ENCODE measurements around the gene NTN3. TPM values are rescaled to one million over a fixed set of nuclear protein-coding genes. Genes with fewer than 3 reads are reported as not detected.
"Not testable (repeated sequence)": the region's sequence is repeated elsewhere in the genome, so short reads cannot be mapped to it uniquely, and the experiment has no call there.

Gene NTN3
- polyA plus RNA-seq, 6 donors from 2014 or later: not detected

- no peaks in the 10 kb centered on the region for H3K9me3 Mint-ChIP-seq
- no peak for DNase-seq
- peaks cover 6 to 24% (median 23%) of the 10 kb centered on the region in 3 donors for H3K27me3 Mint-ChIP-seq
These were observed 2.4 kb downstream of the NTN3 start for GRCh38 chr16:2473446-2473926.

GRCh38 chr16:2473999-2474876 lies 3.1 kb downstream of the NTN3 start:
- Mint-ChIP-seq H3K4me3 (peak overlapping the region; percentile 73 to 89 (median 78)), H3K27ac (peak overlapping the region in 2 of 6 donors; percentile 57 to 66), H3K36me3 (no peaks in the 10 kb centered on the region), H3K27me3 (peaks cover 6 to 22% (median 20%) of the 10 kb centered on the region in 3 donors), H3K4me1 (peaks cover 26 to 38% (median 26%) of the 10 kb centered on the region in 3 donors), H3K9me3 (no peaks in the 10 kb centered on the region)
- ATAC-seq (ENCODE audit: low read depth in 2 of 2) (peak; percentile 74 to 75), DNase-seq (peak; percentile 58)

More at GRCh38 chr16:2473446-2473926, 2.4 kb downstream of the NTN3 start:
- H3K36me3 Mint-ChIP-seq: no peaks in the 10 kb centered on the region
- H3K4me1 Mint-ChIP-seq: peaks cover 28 to 44% (median 34%) of the 10 kb centered on the region in 3 donors
- peak overlapping the region in 1 of 6 donors; percentile 60 for H3K27ac Mint-ChIP-seq
- peak; percentile 0 to 5 for ATAC-seq (ENCODE audit: low read depth in 2 of 2)
- peak overlapping the region; percentile 57 to 90 (median 84) for H3K4me3 Mint-ChIP-seq

GRCh38 chr16:2474877-2475412 lies 3.8 kb downstream of the NTN3 start, which contains the start of gene TBC1D24:
Gene TBC1D24, plus strand, starts transcription at chr16:2475127. Its CDS starts 21,022 bp downstream, at chr16:2496149.
- H3K9me3 Mint-ChIP-seq: no peaks in the 10 kb centered on the region
- H3K36me3 Mint-ChIP-seq: no peaks in the 10 kb centered on the region
- H3K4me3 Mint-ChIP-seq: peak within 1 kb of the TSS; percentile 73 to 91 (median 78)
- peak within 1 kb of the TSS in 2 of 6 donors; percentile 57 to 66 for H3K27ac Mint-ChIP-seq
- H3K4me1 Mint-ChIP-seq: peaks cover 19 to 31% (median 21%) of the 10 kb centered on the region in 3 donors
- DNase-seq (peak; percentile 83), ATAC-seq (ENCODE audit: low read depth in 2 of 2) (peak; percentile 63)
- H3K27me3 Mint-ChIP-seq: peaks cover under 1 to 15% (median 14%) of the 10 kb centered on the region in 3 donors

DNA sequence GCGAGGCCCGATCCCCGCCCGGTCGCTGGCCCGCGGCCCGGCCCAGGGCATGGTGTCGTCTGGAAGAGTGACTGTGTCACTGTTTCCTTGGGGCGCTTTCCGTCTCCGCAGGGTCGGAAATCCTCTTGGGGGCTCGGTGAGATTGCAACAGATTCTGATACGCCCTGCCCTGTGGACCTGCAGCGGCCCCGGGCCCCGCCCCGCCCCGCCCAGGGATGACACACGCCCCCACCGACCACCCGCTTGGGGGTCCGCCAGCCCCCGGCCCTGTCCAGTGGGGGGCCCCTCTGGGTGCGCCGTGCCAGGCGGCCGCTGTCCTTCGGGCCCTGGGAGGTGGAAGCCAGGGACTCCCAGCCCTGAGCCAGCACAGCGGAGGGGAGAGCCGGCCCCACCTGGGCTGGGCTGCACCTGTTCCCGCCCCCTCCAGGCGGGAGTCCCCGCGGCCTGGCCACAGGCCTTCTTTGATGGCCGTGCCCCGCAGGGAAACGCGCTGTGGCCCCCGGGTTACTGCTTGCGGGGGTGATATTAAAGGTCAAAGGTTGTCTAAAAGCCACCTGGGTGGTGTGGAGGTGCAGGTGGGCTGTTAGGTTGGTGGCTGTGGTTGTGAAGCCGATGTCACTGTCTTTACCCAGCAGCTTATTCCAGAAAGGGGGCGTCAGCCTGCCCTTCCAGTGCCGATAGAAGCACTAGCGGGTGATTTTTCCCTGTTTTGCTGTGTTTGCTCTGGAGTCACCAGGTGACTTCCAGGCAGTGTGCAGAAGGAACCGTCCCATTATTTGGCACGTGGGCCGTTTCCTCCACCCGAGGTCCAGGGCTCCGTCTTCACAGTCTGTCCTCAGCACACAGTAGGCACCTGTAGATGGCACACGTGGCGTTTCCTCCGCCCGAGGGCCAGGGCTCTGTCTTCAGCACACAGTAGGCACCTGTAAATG lies 4.6 kb downstream of the NTN3 start:
- Mint-ChIP-seq H3K36me3 (no peaks in the 10 kb centered on the region), H3K4me1 (peaks cover 13 to 25% (median 17%) of the 10 kb centered on the region in 3 donors), H3K27ac (peak overlapping the region in 3 of 6 donors; percentile 39 to 66 (median 57)), H3K27me3 (peaks cover 0 to 8% (median 8%) of the 10 kb centered on the region in 3 donors), H3K4me3 (peak overlapping the region; percentile 65 to 91 (median 78)), H3K9me3 (no peaks in the 10 kb centered on the region)
- ATAC-seq (ENCODE audit: low read depth in 2 of 2) (peak; percentile 15 to 28), DNase-seq (no peak)

DNA sequence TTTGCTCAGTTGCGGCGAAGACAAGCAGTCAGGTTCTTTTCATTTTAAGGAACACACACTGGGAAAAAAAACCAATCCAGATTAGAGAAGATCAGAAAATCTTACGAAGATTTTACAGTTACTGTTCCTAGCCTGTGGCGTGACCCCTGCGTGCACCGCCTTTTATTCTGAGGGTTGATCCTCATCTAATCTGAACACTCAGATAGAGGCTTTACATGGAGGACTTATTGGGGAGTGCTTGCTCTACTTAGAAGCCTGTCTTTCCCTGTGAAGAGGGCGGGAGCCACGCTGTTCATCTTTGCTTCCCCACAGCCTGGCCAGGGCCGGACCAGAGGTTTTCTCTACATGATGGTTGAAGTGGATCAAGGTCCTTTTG lies 5.2 kb downstream of the NTN3 start:
- H3K27ac Mint-ChIP-seq: peak overlapping the region in 2 of 6 donors; percentile 16 to 66
- no peaks in the 10 kb centered on the region for H3K9me3 Mint-ChIP-seq
- H3K27me3 Mint-ChIP-seq: peaks cover 0 to 8% (median 8%) of the 10 kb centered on the region in 3 donors
- H3K4me3 Mint-ChIP-seq: peak overlapping the region; percentile 65 to 91 (median 78)
- ATAC-seq (ENCODE audit: low read depth in 2 of 2) (no peak), DNase-seq (no peak)
- no peaks in the 10 kb centered on the region for H3K36me3 Mint-ChIP-seq
- H3K4me1 Mint-ChIP-seq: peaks cover 13 to 25% (median 17%) of the 10 kb centered on the region in 3 donors

- Mint-ChIP-seq H3K27ac (peak overlapping the region in 1 of 6 donors; percentile 56), H3K9me3 (no peaks in the 10 kb centered on the region), H3K4me3 (peak overlapping the region; percentile 65 to 91 (median 76)), H3K4me1 (peaks cover 14 to 25% (median 17%) of the 10 kb centered on the region in 3 donors), H3K36me3 (no peaks in the 10 kb centered on the region), H3K27me3 (peaks cover 0 to 8% (median 8%) of the 10 kb centered on the region in 3 donors)
- ATAC-seq (ENCODE audit: low read depth in 2 of 2) (no peak), DNase-seq (no peak)
These were observed 5.6 kb downstream of the NTN3 start for GRCh38 chr16:2476741-2477140.

- Mint-ChIP-seq H3K36me3 (no peaks in the 10 kb centered on the region), H3K9me3 (no peaks in the 10 kb centered on the region), H3K27me3 (peaks cover 0 to 8% (median 8%) of the 10 kb centered on the region in 3 donors), H3K4me1 (peaks cover 20 to 27% (median 20%) of the 10 kb centered on the region in 3 donors), H3K4me3 (peak overlapping the region in 3 of 8 donors; percentile 6 to 79 (median 28)), H3K27ac (no peak overlapping the region)
- ATAC-seq (ENCODE audit: low read depth in 2 of 2) (no peak), DNase-seq (no peak)
These were observed 6.2 kb downstream of the NTN3 start for GRCh38 chr16:2477327-2477726.

GRCh38 chr16:2478279-2478678 lies 7.2 kb downstream of the NTN3 start:
- ATAC-seq (ENCODE audit: low read depth in 2 of 2) (no peak), DNase-seq (no peak)
- Mint-ChIP-seq H3K36me3 (no peaks in the 10 kb centered on the region), H3K27me3 (peaks cover 0 to 2% (median 1%) of the 10 kb centered on the region in 3 donors), H3K27ac (peak overlapping the region in 1 of 6 donors; percentile 30), H3K9me3 (no peaks in the 10 kb centered on the region), H3K4me1 (peaks cover 19 to 23% (median 22%) of the 10 kb centered on the region in 3 donors), H3K4me3 (no peak overlapping the region)

DNA sequence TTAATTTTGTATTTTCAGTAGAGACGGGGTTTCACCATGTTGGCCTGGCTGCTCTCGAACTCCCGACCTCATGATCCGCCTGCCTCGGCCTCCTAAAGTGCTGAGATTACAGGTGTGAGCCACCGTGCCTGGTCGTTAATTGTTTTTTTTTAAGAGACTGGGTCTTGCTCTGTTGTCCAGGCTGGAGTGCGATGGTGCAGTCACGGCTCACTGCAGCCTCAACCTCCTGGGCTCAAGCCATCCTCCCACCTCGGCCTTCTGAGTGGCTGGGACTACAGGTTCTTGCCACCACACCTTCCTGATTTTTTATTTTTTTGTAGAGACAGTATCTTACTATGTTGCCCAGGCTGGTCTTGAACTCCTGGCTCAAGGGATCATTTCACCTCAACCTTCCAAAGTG lies 8.9 kb downstream of the NTN3 start:
- not testable (repeated sequence) for H3K9me3 Mint-ChIP-seq; ATAC-seq (ENCODE audit: low read depth in 2 of 2); H3K27me3 Mint-ChIP-seq; H3K27ac Mint-ChIP-seq; DNase-seq; H3K36me3 Mint-ChIP-seq
- Mint-ChIP-seq H3K4me1 (peaks cover 18 to 25% (median 20%) of the 10 kb centered on the region in 3 donors), H3K4me3 (peak overlapping the region in 1 of 8 donors; percentile 36)

DNA sequence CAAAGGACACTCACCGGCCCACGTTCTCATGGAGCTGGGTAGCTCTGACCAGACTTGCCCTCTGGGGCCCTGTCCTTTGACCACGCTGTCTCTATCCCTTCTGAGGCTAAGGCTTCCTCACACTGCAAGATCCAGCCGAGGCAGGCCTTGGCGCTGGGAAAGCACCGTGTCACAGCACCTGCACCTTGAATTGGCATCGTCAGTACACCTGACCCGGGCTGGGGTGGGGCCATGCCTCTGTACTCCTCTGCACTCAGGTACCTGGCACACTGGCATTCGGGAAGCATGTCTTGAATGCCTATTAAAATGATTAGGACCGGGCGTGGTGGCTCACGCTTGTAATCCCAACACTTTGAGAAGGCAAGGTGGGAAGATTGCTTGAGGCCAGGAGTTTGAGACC lies 9.9 kb downstream of the NTN3 start:
- no peaks in the 10 kb centered on the region for H3K27me3 Mint-ChIP-seq
- no peaks in the 10 kb centered on the region for H3K9me3 Mint-ChIP-seq
- no peaks in the 10 kb centered on the region for H3K36me3 Mint-ChIP-seq
- H3K4me1 Mint-ChIP-seq: peaks cover 18 to 22% (median 20%) of the 10 kb centered on the region in 3 donors
- no peak overlapping the region for H3K4me3 Mint-ChIP-seq
- no peak overlapping the region for H3K27ac Mint-ChIP-seq
- DNase-seq (no peak), ATAC-seq (ENCODE audit: low read depth in 2 of 2) (no peak)

GRCh38 chr16:2481676-2482075 lies 10.6 kb downstream of the NTN3 start:
- Mint-ChIP-seq H3K4me3 (no peak overlapping the region), H3K27ac (no peak overlapping the region), H3K4me1 (peaks cover 17 to 24% (median 22%) of the 10 kb centered on the region in 3 donors), H3K9me3 (no peaks in the 10 kb centered on the region), H3K27me3 (no peaks in the 10 kb centered on the region), H3K36me3 (no peaks in the 10 kb centered on the region)
- ATAC-seq (ENCODE audit: low read depth in 2 of 2) (no peak), DNase-seq (no peak)

DNA sequence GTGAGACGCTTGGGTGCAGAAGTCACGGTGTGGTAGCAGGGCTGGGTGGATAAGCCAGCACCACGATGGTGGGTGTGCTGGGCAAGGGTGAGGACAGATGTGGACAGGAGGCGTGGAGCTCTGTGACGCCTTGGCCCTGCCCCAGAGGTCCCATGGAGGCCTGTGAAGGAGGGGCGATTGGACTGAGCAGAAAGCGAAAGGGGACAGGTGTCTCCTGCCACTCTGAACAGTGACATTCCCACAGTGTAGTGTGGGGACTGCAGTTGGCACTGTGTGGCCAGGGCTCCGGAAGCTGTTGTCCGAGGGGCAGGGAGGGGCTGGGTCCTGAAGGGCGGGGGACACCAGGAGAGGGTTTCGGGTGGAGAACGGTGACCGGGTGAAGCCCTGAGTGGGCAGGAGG lies 11.2 kb downstream of the NTN3 start:
- no peaks in the 10 kb centered on the region for H3K9me3 Mint-ChIP-seq
- DNase-seq (no peak), ATAC-seq (ENCODE audit: low read depth in 2 of 2) (no peak)
- no peaks in the 10 kb centered on the region for H3K27me3 Mint-ChIP-seq
- H3K36me3 Mint-ChIP-seq: no peaks in the 10 kb centered on the region
- peaks cover 20 to 29% (median 27%) of the 10 kb centered on the region in 3 donors for H3K4me1 Mint-ChIP-seq
- no peak overlapping the region for H3K27ac Mint-ChIP-seq
- H3K4me3 Mint-ChIP-seq: no peak overlapping the region
